GM18511 (cell line): ENCODE results near the gene PTPRH.
"Not testable (repeated sequence)": the region's sequence is repeated elsewhere in the genome, so short reads cannot be mapped to it uniquely, and the experiment has no call there.

ENCODE experiments used
- ATAC-seq: cut with Tn5 transposase; IDR thresholded peaks from one replicate; pipeline ENCODE4 v1.9.1; 2021; ENCODE audit warnings: mild to moderate bottlenecking, moderate library complexity; ENCODE audit not compliant: unreplicated experiment

PTPRH gene

GRCh38 chr19:55226273-55226672 is 17.0 kb upstream of the PTPRH start:
- no peak for ATAC-seq

- no peak for ATAC-seq
Measured at GRCh38 chr19:55225415-55225958, 16.2 kb upstream of the PTPRH start.

GRCh38 chr19:55224679-55225414 is 15.5 kb upstream of the PTPRH start:
- ATAC-seq: not testable (repeated sequence)

GRCh38 chr19:55224038-55224665 is 14.9 kb upstream of the PTPRH start:
- no peak for ATAC-seq

- no peak for ATAC-seq
Measured at GRCh38 chr19:55223291-55224037, 14.2 kb upstream of the PTPRH start.

GRCh38 chr19:55220525-55220924 is 11.2 kb upstream of the PTPRH start:
- no peak for ATAC-seq

GRCh38 chr19:55216461-55217198 is 7.3 kb upstream of the PTPRH start:
- ATAC-seq: no peak

- ATAC-seq: no peak
Measured at GRCh38 chr19:55213547-55213946, 4.2 kb upstream of the PTPRH start.

GRCh38 chr19:55212447-55212846 is 3.1 kb upstream of the PTPRH start:
- no peak for ATAC-seq

- no peak for ATAC-seq
Measured at GRCh38 chr19:55209693-55210472, 582 bp upstream of the PTPRH start.

- no peak for ATAC-seq
Measured at GRCh38 chr19:55206664-55207500, 2.4 kb downstream of the PTPRH start.

GRCh38 chr19:55202199-55202598 is 7.1 kb downstream of the PTPRH start:
- ATAC-seq: not testable (repeated sequence)

GRCh38 chr19:55199620-55200204 is 9.6 kb downstream of the PTPRH start:
- ATAC-seq: no peak

- ATAC-seq: no peak
Measured at GRCh38 chr19:55198651-55199050, 10.7 kb downstream of the PTPRH start.

GRCh38 chr19:55197528-55197927 is 11.8 kb downstream of the PTPRH start:
- ATAC-seq: no peak

GRCh38 chr19:55196803-55197202 is 12.5 kb downstream of the PTPRH start:
- ATAC-seq: no peak

- no peak for ATAC-seq
Measured at GRCh38 chr19:55193481-55193880, 15.8 kb downstream of the PTPRH start.

GRCh38 chr19:55189403-55189835 is 19.9 kb downstream of the PTPRH start:
- no peak for ATAC-seq

- no peak for ATAC-seq
Measured at GRCh38 chr19:55188625-55189024, 20.7 kb downstream of the PTPRH start.
